Epidermal melanocyte (primary cell): ENCODE measurements around the gene SSH2.

ENCODE experiments used
- DNase-seq: peaks from one replicate; pipeline ENCODE4 v3.0.0; 2011; ENCODE audit warnings: low spot score; ENCODE audit not compliant: insufficient read length

The SSH2 gene

DNA sequence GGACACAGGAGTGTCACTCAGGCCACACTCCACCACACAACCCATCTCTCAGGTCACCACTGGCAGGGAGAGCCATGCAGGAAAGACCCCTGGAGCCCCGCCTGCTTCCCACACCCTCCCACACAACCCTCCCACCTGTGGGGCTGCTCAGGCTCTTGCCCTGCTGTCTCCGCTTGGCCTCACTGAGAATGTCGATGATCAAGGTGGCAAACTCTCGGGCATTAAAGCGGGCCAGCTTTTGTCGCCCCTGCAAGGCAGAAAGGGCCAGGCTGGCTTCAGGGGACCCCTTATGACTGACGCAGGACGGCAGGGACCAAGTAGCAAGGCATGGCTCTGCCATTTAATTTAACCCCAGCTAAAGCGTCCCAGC, 353.0 kb downstream of the SSH2 start:
- no peak for DNase-seq

DNA sequence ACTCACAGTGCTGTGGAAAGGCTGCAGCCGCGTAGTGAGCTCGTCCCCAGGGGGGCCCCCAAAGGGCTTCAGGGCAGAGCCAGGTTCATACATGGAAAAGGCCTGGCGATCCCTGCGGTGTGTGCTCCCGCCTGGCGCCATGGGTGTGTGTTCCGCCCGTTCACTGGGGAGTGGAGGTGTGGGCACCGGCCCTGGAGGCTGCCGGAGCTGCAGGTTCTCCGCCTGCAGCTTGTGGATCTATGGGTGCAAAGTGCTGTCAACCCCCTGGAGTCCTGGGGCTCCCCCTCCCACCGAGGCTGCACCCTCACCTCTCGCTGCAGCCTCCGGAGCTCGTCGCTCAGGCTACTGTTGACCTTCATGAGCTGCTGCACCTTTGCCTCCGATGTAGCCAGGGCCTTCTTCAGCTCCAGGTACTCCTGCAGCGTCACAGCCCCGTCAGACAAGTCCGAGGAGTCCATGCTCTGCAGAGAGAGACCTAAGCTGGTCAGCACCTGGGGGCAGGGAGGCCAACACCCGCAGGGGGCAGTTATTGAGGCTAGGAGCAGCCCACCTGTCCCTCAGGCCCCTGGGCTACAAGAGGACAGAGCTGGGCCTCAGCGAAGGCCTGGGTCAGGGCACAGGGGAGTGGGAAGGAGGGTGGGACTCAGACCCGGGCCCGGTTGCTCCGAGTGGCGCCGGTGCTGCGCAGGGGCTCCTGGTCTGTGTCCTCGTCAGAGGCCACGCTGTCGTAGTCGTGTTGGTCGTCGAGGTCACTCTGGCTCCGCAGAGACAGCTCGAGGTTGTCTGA, 353.6 kb downstream of the SSH2 start:
- DNase-seq = no peak
